Measurements from ENCODE around the gene BCAN. TPM values are rescaled to one million over a fixed set of nuclear protein-coding genes. Genes with fewer than 3 reads are reported as not detected.

The BCAN gene
- total and polyA plus RNA-seq, 8 donors: 0.34 to 0.87 (median 0.61) TPM

DNA sequence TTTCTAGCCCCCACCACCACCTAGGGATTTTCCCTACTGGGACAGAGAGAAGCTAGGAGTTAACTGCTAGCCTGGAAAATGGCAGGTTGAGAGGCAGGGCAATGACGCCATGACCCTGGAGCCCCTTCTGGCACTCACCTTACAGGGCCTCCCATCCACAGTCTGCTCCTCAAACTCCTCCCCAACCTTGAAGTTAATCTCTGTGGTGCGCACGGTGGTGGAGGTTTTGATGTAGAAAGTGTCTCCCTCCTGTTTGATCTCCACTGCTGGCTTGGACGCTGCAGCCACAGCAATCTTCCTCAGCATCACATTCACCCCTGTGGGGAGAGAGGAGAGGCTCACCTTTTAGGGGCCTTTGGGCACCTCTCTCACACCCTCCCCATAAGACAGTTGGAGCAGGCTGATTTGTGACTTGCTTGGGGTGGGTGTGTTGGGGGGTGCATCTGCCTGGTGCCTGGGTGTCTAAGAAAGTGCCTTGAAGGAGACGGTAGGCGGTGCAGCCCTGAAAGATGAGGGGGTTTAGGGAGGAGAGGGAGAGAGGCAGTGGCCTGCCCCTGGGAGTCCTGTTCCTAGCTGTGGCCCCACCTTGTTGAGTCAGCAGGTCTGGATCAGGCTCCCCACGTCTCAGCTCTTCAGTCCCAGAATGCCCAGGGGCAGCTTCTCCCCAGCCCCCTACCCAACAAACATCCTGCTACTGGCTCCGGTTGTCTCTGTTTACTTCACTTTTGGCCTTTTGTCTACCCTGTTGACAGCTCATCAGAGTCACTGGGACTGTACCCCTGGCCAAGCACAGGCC is 59.0 kb downstream of the BCAN start:
- intact Hi-C loops (cut with DNase I): no loop called here
- Histone ChIP-seq H3K4me3 (no peak overlapping the region), H3K9me3 (no peaks in the 10 kb centered on the region), H3K4me1 (peaks cover 12 to 16% of the 10 kb centered on the region in 2 donors), H3K27me3 (peaks cover 22 to 73% of the 10 kb centered on the region in 2 donors), H3K36me3 (no peaks in the 10 kb centered on the region), H3K27ac (no peak overlapping the region)
- no peak for DNase-seq
- no peak for ATAC-seq
- TF ChIP-seq CTCF (IDR thresholded peaks at IDR 0.05): no peak

GRCh38 chr1:156703336-156703735 is 61.4 kb downstream of the BCAN start:
- intact Hi-C loops (cut with DNase I): no loop called here
- Histone ChIP-seq H3K4me3 (no peak overlapping the region), H3K27me3 (peaks cover 22 to 86% of the 10 kb centered on the region in 2 donors)

DNA sequence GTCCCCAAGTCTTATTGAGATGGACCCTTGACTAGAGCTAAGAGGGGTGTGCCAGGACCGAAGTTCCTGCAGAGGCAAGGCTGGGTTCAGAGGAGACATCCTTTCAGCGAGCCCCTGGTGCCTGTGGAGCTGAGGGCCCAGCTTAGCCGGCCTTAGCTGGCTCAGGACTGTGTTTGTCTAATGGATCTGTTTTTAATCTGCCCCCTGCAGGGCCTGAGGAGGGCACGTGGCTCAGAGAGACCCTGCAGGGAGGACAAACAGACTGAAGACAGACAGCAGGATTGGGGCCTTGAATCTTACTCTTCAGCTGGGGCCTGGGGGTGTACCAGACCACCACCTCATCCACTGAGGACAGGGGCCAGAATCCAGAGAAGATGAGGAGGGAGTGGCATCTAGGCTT is 61.8 kb downstream of the BCAN start:
- Histone ChIP-seq H3K27me3 (peaks cover 22 to 86% of the 10 kb centered on the region in 2 donors), H3K27ac (no peak overlapping the region), H3K9me3 (no peaks in the 10 kb centered on the region), H3K4me1 (peaks cover 19 to 28% of the 10 kb centered on the region in 2 donors), H3K4me3 (no peak overlapping the region), H3K36me3 (no peaks in the 10 kb centered on the region)
- intact Hi-C loops (cut with DNase I): no loop called here
- DNase-seq (no peak), ATAC-seq (no peak)
- TF ChIP-seq CTCF (IDR thresholded peaks at IDR 0.05): no peak

More at GRCh38 chr1:156703336-156703735, 61.4 kb downstream of the BCAN start:
- TF ChIP-seq CTCF (IDR thresholded peaks at IDR 0.05): no peak
- no peaks in the 10 kb centered on the region for H3K9me3 ChIP-seq
- peaks cover 19 to 28% of the 10 kb centered on the region in 2 donors for H3K4me1 ChIP-seq
- DNase-seq (no peak), ATAC-seq (no peak)
- no peaks in the 10 kb centered on the region for H3K36me3 ChIP-seq
- H3K27ac ChIP-seq: no peak overlapping the region

GRCh38 chr1:156704166-156704711 is 62.3 kb downstream of the BCAN start:
- intact Hi-C loops (cut with DNase I): no loop called here
- Histone ChIP-seq H3K4me1 (peaks cover 19 to 28% of the 10 kb centered on the region in 2 donors), H3K27ac (no peak overlapping the region)

More at GRCh38 chr1:156704166-156704711, 62.3 kb downstream of the BCAN start:
- TF ChIP-seq CTCF (IDR thresholded peaks at IDR 0.05): no peak
- Histone ChIP-seq H3K4me3 (no peak overlapping the region), H3K36me3 (no peaks in the 10 kb centered on the region), H3K9me3 (no peaks in the 10 kb centered on the region), H3K27me3 (peaks cover 22 to 86% of the 10 kb centered on the region in 2 donors)
- DNase-seq (no peak), ATAC-seq (no peak)
